HEK293T (cell line): ENCODE data around the gene SATB1.

Experiments used
- FOXA1 ChIP-seq: fragments of 450-650 bp; IDR thresholded peaks from 2 replicates; pipeline ENCODE4 v1.6.1; 2016; ENCODE audit warnings: mild to moderate bottlenecking
- FOXK2 ChIP-seq: fragments of 450-650 bp; IDR thresholded peaks from 2 replicates; pipeline ENCODE4 v1.6.1; 2016; ENCODE audit warnings: mild to moderate bottlenecking
- FOXM1 ChIP-seq: fragments of 450-650 bp; IDR thresholded peaks from 2 replicates; pipeline ENCODE4 v1.6.1; 2017; ENCODE audit warnings: mild to moderate bottlenecking, borderline replicate concordance
- HDGF ChIP-seq: fragments of 450-650 bp; IDR thresholded peaks from 2 replicates; pipeline ENCODE4 v1.6.1; 2017; ENCODE audit warnings: antibody characterized with exemption, borderline replicate concordance
- NFRKB ChIP-seq: fragments of 450-650 bp; IDR thresholded peaks from 2 replicates; pipeline ENCODE4 v1.6.1; 2016; ENCODE audit warnings: mild to moderate bottlenecking, moderate library complexity
- PKNOX1 ChIP-seq: fragments of 450-650 bp; IDR thresholded peaks from 2 replicates; pipeline ENCODE4 v1.6.1; 2016
- TARDBP ChIP-seq: fragments of 450-650 bp; IDR thresholded peaks from 2 replicates; pipeline ENCODE4 v1.6.1; 2016
- ZNF384 ChIP-seq: fragments of 450-650 bp; IDR thresholded peaks from 2 replicates; pipeline ENCODE4 v1.6.1; 2016

GRCh38 chr3:18401300-18401961, 23.7 kb downstream of the SATB1 start:
- TF ChIP-seq FOXK2 (no peak), FOXM1 (no peak), PKNOX1 (no peak), FOXA1 (no peak), HDGF (no peak), ZNF384 (no peak), NFRKB (no peak), TARDBP (no peak)
